GM18505 (cell line): Measurements from ENCODE around the gene PCSK7.

Experiments
- ATAC-seq: cut with Tn5 transposase; IDR thresholded peaks from one replicate; pipeline ENCODE4 v1.9.1; 2021; ENCODE audit not compliant: unreplicated experiment
- POLR2A ChIP-seq: IDR thresholded peaks from 4 replicates; pipeline ENCODE4 v1.6.1; 2011; ENCODE audit warnings: borderline replicate concordance; ENCODE audit not compliant: insufficient read depth, insufficient read length; ENCODE audit errors: extremely low read depth

PCSK7 gene

GRCh38 chr11:117193130-117194020 is 38.5 kb downstream of the PCSK7 start:
- TF ChIP-seq POLR2A, result no peak
- ATAC-seq, result no peak

- no peak for TF ChIP-seq POLR2A
- no peak for ATAC-seq
Observed at GRCh38 chr11:117192401-117192875, 39.4 kb downstream of the PCSK7 start.

GRCh38 chr11:117191680-117192400 is 40.0 kb downstream of the PCSK7 start:
- ATAC-seq, result no peak
- no peak for TF ChIP-seq POLR2A

GRCh38 chr11:117189941-117190544 is 41.8 kb downstream of the PCSK7 start:
- ATAC-seq, result no peak
- TF ChIP-seq POLR2A, result no peak

- no peak for TF ChIP-seq POLR2A
- peak; percentile 47 for ATAC-seq
Observed at GRCh38 chr11:117189191-117189940, 42.5 kb downstream of the PCSK7 start.

- no peak for ATAC-seq
- no peak for TF ChIP-seq POLR2A
Observed at GRCh38 chr11:117188620-117189081, 43.2 kb downstream of the PCSK7 start.

- TF ChIP-seq POLR2A, result no peak
- no peak for ATAC-seq
Observed at GRCh38 chr11:117187799-117188481, 43.9 kb downstream of the PCSK7 start.

GRCh38 chr11:117187428-117187798 is 44.5 kb downstream of the PCSK7 start:
- no peak for ATAC-seq
- TF ChIP-seq POLR2A, result no peak

- TF ChIP-seq POLR2A, result no peak
- no peak for ATAC-seq
Observed at GRCh38 chr11:117187007-117187406, 44.9 kb downstream of the PCSK7 start.

- no peak for TF ChIP-seq POLR2A
- ATAC-seq, result no peak
Observed at GRCh38 chr11:117186431-117186761, 45.5 kb downstream of the PCSK7 start.

GRCh38 chr11:117185736-117186430 is 46.0 kb downstream of the PCSK7 start:
- TF ChIP-seq POLR2A, result no peak
- ATAC-seq, result no peak
